ENCODE results near the gene KCNIP1. TPM values are rescaled to one million over a fixed set of nuclear protein-coding genes. Genes with fewer than 3 reads are reported as not detected.

The KCNIP1 gene
- total RNA-seq, 3 donors from 2014 or later (not counting 1 experiment from before 2014, with no cell fraction given), result not detected

DNA sequence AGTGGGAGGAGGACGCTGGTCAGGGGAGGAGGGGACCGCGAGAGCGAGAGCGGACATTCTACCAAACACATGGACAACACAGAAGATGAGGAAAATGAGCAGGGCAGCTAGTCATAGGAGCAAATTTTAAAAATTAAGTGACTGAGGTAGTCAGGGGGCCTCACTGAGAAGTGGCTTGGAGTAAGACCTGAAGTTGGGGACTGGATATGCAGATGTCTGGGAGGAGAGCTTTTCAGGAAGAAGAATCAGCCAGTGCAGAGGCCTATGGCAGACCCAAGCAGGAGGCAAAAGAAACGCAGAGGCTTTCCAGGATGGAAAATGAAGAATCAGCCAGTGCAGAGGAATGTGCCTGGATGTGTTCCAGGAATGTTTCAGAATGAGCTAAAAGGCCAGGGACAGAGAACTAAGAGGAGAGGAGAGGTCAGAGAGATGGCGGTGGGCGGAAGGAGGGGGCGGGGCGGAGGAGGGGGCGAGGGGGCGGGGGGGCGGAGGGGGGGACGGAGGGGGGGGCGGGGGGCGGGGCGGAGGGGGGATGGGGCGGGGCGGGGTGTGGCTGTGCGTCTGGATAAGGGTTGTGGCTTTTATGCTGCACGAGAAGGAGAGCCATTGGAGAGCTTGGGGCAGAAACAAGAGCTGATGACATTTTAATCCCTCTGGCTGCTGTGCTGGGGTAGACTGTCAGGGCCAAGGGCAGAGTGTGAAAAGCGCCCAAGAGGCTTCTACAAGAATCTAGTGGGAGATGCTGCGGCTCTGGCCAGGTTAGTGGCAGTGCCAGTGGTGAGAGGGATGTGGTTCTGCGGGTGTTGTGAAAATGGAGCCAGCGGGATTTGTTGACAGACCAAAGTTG, 129.6 kb downstream of the KCNIP1 start:
- DNase-seq, result no peak
- Histone ChIP-seq H3K27me3 (ENCODE audit: control insufficient read depth, insufficient read depth, low read length) (no peaks in the 10 kb centered on the region), H3K4me1 (ENCODE audit: control insufficient read depth, insufficient read depth, low read length) (peaks cover 16% of the 10 kb centered on the region), H3K9me3 (ENCODE audit: control insufficient read depth, insufficient read depth, low read length) (no peaks in the 10 kb centered on the region), H3K36me3 (ENCODE audit: control insufficient read depth, insufficient read depth, low read length) (no peaks in the 10 kb centered on the region), H3K4me3 (ENCODE audit: low read length) (no peak overlapping the region), H3K27ac (ENCODE audit: low read length) (no peak overlapping the region)
- intact Hi-C loops (cut with micrococcal nuclease), result loop anchor here (1.0 to 5.0 kb wide), 3 partner anchors 198 to 533 kb away; no protein-coding TSS in a partner anchor
- H3K9me3 Mint-ChIP-seq, result no peaks in the 10 kb centered on the region
- peaks cover 7 to 24% of the 10 kb centered on the region in 2 donors for H3K27me3 Mint-ChIP-seq (ENCODE audit: low read depth in 2 of 2)
- peak overlapping the region; percentile 79 for H3K4me3 Mint-ChIP-seq
- peaks cover 21 to 22% of the 10 kb centered on the region in 2 donors for H3K4me1 Mint-ChIP-seq
- 2% methylated on average over 14 of the region's 25 CpGs for WGBS (ENCODE audit: insufficient coverage)
- TF ChIP-seq, protein P1, sequence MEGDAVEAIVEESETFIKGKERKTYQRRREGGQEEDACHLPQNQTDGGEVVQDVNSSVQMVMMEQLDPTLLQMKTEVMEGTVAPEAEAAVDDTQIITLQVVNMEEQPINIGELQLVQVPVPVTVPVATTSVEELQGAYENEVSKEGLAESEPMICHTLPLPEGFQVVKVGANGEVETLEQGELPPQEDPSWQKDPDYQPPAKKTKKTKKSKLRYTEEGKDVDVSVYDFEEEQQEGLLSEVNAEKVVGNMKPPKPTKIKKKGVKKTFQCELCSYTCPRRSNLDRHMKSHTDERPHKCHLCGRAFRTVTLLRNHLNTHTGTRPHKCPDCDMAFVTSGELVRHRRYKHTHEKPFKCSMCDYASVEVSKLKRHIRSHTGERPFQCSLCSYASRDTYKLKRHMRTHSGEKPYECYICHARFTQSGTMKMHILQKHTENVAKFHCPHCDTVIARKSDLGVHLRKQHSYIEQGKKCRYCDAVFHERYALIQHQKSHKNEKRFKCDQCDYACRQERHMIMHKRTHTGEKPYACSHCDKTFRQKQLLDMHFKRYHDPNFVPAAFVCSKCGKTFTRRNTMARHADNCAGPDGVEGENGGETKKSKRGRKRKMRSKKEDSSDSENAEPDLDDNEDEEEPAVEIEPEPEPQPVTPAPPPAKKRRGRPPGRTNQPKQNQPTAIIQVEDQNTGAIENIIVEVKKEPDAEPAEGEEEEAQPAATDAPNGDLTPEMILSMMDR (IDR thresholded peaks at IDR 0.05), result peak; percentile 26
- ATAC-seq, result peak in 1 of 3 donors; percentile 43
- H3K27ac Mint-ChIP-seq, result peak overlapping the region in 1 of 2 donors; percentile 79
- H3K36me3 Mint-ChIP-seq, result no peaks in the 10 kb centered on the region

DNA sequence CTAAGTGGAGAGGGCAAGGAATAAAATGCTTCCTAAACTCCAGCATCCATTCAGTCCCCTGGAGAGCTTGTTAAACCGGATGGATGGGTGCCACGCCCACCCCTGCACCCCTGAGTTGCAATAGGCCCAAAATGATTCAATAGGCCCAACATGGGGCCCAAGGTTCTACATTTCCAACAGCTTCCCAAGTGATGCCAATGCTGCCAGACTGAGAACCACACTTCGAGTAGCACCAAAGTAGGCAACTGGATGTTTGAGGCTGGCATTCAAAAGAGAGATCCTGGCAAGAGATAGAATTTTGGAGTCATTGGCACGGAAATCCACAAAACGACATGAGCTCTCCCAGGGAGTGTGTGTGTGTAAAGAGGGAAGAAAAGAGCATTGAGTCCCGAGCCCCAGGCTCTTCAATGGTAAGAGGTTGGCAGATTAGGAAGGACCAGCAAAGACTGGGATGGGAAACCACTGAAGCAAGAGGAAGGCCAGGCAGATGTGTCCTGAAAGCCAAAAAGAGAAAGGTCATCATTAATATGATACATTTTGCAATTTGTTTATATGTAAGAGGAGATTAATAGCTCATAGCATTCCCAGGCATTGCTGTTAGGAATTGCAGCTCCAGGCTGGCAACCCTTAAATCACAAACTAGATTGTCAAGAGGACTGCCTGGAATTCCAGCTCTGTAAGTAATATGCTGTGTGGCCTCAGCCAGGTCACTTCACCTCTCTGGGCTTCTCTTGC, 130.6 kb downstream of the KCNIP1 start:
- DNase-seq (no peak), ATAC-seq (no peak)
- Mint-ChIP-seq H3K4me3 (no peak overlapping the region), H3K27ac (no peak overlapping the region), H3K36me3 (no peaks in the 10 kb centered on the region), H3K27me3 (ENCODE audit: low read depth in 2 of 2) (peaks cover 7 to 28% of the 10 kb centered on the region in 2 donors), H3K4me1 (peaks cover 21 to 26% of the 10 kb centered on the region in 2 donors), H3K9me3 (no peaks in the 10 kb centered on the region)
- TF ChIP-seq, protein P1 (IDR thresholded peaks at IDR 0.05), result no peak
- Histone ChIP-seq H3K4me1 (ENCODE audit: control insufficient read depth, insufficient read depth, low read length) (peaks cover 16% of the 10 kb centered on the region), H3K27ac (ENCODE audit: low read length) (no peak overlapping the region), H3K4me3 (ENCODE audit: low read length) (no peak overlapping the region), H3K36me3 (ENCODE audit: control insufficient read depth, insufficient read depth, low read length) (no peaks in the 10 kb centered on the region), H3K27me3 (ENCODE audit: control insufficient read depth, insufficient read depth, low read length) (no peaks in the 10 kb centered on the region), H3K9me3 (ENCODE audit: control insufficient read depth, insufficient read depth, low read length) (no peaks in the 10 kb centered on the region)
- intact Hi-C loops (cut with micrococcal nuclease), result loop anchor here (2.0 to 5.0 kb wide), 2 partner anchors 407 to 534 kb away; no protein-coding TSS in a partner anchor
- 84% methylated on average over 6 of the region's 6 CpGs for WGBS (ENCODE audit: insufficient coverage)

DNA sequence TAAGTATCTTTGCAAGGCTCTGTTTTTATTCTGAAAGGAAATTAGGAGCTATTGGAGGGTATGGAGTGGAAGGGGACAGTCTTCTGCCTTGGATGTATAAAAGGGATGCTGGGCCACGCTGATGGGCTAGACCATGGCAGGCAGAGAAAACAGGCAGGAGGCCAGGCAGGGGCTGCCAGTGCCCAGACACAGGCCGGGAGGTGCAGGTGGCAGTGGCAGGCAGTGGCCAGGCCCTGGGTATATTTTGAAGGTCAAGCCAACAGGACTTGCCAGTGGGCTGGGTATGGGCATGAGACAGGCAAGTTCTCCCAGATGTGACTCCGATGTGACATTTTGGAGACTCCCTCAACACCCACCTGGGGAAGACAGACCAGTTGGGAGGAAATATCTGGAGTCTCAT, 131.9 kb downstream of the KCNIP1 start:
- Mint-ChIP-seq H3K36me3 (no peaks in the 10 kb centered on the region), H3K27ac (no peak overlapping the region), H3K4me1 (peaks cover 21 to 26% of the 10 kb centered on the region in 2 donors), H3K4me3 (no peak overlapping the region), H3K9me3 (no peaks in the 10 kb centered on the region), H3K27me3 (ENCODE audit: low read depth in 2 of 2) (peaks cover 0 to 28% of the 10 kb centered on the region in 2 donors)
- H3K4me1 ChIP-seq (ENCODE audit: control insufficient read depth, insufficient read depth, low read length), result peaks cover 16% of the 10 kb centered on the region
- intact Hi-C loops (cut with micrococcal nuclease), result loop anchor here (2.0 kb wide), 1 partner anchor 535 kb away; no protein-coding TSS in a partner anchor
- TF ChIP-seq, protein P1 (IDR thresholded peaks at IDR 0.05), result no peak
- H3K27me3 ChIP-seq (ENCODE audit: control insufficient read depth, insufficient read depth, low read length), result no peaks in the 10 kb centered on the region
- 76% methylated on average over 2 of the region's 3 CpGs for WGBS (ENCODE audit: insufficient coverage)
- no peaks in the 10 kb centered on the region for H3K36me3 ChIP-seq (ENCODE audit: control insufficient read depth, insufficient read depth, low read length)
- H3K27ac ChIP-seq (ENCODE audit: low read length), result no peak overlapping the region
- no peak overlapping the region for H3K4me3 ChIP-seq (ENCODE audit: low read length)
- no peak for ATAC-seq
- H3K9me3 ChIP-seq (ENCODE audit: control insufficient read depth, insufficient read depth, low read length), result no peaks in the 10 kb centered on the region
- DNase-seq, result no peak

Data from natural killer cell (primary cell).